Suprapubic skin (tissue), 4 donors: ENCODE data around the gene MIA. TPM values are rescaled to one million over a fixed set of nuclear protein-coding genes. Genes with fewer than 3 reads are reported as not detected.
A peak's percentile ranks its signal among the peaks of the same experiment; 100 is the strongest.

Source experiments
- DNase-seq, 2 donors: peaks; one replicate each; pipeline ENCODE4 v3.0.0-alpha.2; 2019; ENCODE audit warnings: low spot score in 2 of 2
- H3K27ac ChIP-seq: fragments of 200-600 bp; sonication (generic); one replicate; pipeline ENCODE4 v1.5.1; 2019
- H3K27me3 ChIP-seq: fragments of 200-600 bp; sonication (generic); one replicate; pipeline ENCODE4 v1.5.1; 2019
- H3K36me3 ChIP-seq: fragments of 200-600 bp; sonication (generic); one replicate; pipeline ENCODE4 v1.5.1; 2019
- H3K4me1 ChIP-seq: fragments of 200-600 bp; sonication (generic); one replicate; pipeline ENCODE4 v1.5.1; 2019
- H3K4me3 ChIP-seq: fragments of 200-600 bp; sonication (generic); one replicate; pipeline ENCODE4 v1.5.1; 2019; ENCODE audit warnings: mild to moderate bottlenecking
- H3K9me3 ChIP-seq: fragments of 200-600 bp; sonication (generic); one replicate; pipeline ENCODE4 v1.5.1; 2019
- EP300 ChIP-seq: sonication (generic); formaldehyde crosslinking; IDR thresholded peaks from one replicate; pipeline ENCODE4 v1.6.1; 2017; ENCODE audit warnings: antibody characterized with exemption
- POLR2A ChIP-seq, 2 donors: fragments of 450-650 bp; IDR thresholded peaks; one replicate each; pipeline ENCODE4 v1.6.1; 2017; ENCODE audit warnings: antibody characterized with exemption in 2 of 2, mild to moderate bottlenecking in 2 of 2, moderate library complexity in 2 of 2
- POLR2AphosphoS5 ChIP-seq, 3 donors: sonication (generic); formaldehyde crosslinking; IDR thresholded peaks; one replicate each; pipeline ENCODE4 v1.6.1; 2017; ENCODE audit warnings: antibody characterized with exemption in 3 of 3
- WGBS: methylation state at CpG from one replicate; pipeline ENCODE4 v1.1.5; 2018; 5-methylcytosine and 5-hydroxymethylcytosine counted together
- total RNA-seq, 4 donors: library from RNA; depleted of rRNA; stranded (reverse); fragments of >200 nt; gene quantifications; one replicate each; pipeline ENCODE4 v1.1.0, GENCODE V29; 2016
- TF ChIP-seq, protein P1 (sequence below), 2 donors: fragments of 200-600 bp in 1 of 2; fragments of 450-650 bp in 1 of 2; sonication (generic) in 1 of 2; IDR thresholded peaks; one replicate each; pipeline ENCODE4 v1.5.1; 2016 to 2019; ENCODE audit warnings: antibody characterized with exemption in 2 of 2, mild to moderate bottlenecking in 1 of 2, moderate library complexity in 1 of 2

MIA gene
- total RNA-seq, 4 donors from 2014 or later = 4.8 to 15.1 (median 9.9) TPM

DNA sequence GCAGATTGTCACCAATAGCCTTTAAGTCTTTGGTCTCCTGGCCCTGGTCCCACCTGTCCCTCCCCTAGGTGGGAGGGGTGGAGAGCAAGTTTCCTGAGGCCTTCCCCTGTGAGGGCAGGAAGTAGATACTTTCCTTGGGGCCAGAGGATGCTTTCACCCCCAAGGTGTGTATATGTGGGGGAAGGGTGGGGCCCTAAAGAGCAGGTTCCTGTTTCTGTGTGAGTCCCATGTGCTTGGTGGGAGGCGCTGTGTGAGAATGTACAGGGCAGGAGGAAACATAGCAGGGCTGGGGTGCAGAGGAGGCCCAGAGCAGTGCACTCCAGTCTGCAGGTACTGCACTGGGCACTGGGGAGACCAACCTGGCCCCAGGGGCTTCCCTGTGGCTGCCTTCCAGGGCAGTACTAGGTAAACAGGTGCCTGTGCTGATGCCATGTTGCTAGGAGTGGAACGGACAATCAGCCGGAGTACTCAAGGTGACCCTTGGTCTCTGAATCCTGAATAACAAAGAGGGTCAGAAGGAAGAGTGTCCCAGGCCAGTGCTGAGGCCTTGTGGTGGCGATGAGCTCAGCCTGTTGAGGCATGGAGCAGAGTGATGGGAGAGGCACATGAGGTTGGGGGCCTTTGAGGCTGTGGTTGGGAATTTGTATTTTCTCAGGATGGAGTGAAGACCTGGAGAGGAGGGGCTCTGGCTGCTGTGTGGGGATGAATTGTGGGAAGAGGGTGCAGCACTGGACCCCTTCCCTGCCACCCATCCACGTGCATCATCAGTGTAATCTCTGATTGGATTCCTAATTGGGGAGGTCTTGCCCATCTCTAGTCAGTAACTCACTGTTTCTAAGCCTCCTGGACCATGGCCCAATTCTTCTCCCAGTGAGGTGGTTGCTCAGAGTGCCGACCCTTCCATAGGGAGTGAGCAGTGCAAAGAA lies 28.8 kb downstream of the MIA start:
- H3K27ac ChIP-seq = peak overlapping the region; percentile 79
- no peak for TF ChIP-seq POLR2A (IDR thresholded peaks at IDR 0.05)
- no peak for TF ChIP-seq EP300
- TF ChIP-seq, protein P1, sequence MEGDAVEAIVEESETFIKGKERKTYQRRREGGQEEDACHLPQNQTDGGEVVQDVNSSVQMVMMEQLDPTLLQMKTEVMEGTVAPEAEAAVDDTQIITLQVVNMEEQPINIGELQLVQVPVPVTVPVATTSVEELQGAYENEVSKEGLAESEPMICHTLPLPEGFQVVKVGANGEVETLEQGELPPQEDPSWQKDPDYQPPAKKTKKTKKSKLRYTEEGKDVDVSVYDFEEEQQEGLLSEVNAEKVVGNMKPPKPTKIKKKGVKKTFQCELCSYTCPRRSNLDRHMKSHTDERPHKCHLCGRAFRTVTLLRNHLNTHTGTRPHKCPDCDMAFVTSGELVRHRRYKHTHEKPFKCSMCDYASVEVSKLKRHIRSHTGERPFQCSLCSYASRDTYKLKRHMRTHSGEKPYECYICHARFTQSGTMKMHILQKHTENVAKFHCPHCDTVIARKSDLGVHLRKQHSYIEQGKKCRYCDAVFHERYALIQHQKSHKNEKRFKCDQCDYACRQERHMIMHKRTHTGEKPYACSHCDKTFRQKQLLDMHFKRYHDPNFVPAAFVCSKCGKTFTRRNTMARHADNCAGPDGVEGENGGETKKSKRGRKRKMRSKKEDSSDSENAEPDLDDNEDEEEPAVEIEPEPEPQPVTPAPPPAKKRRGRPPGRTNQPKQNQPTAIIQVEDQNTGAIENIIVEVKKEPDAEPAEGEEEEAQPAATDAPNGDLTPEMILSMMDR (IDR thresholded peaks at IDR 0.05) = no peak
- TF ChIP-seq POLR2AphosphoS5 (IDR thresholded peaks at IDR 0.05) = no peak
- 61% methylated on average over 6 of the region's 6 CpGs for WGBS
- DNase-seq = no peak
- peaks cover 88% of the 10 kb centered on the region for H3K4me1 ChIP-seq
- peak overlapping the region; percentile 25 for H3K4me3 ChIP-seq
- no peaks in the 10 kb centered on the region for H3K9me3 ChIP-seq
- no peaks in the 10 kb centered on the region for H3K27me3 ChIP-seq
- peaks cover 27% of the 10 kb centered on the region for H3K36me3 ChIP-seq

DNA sequence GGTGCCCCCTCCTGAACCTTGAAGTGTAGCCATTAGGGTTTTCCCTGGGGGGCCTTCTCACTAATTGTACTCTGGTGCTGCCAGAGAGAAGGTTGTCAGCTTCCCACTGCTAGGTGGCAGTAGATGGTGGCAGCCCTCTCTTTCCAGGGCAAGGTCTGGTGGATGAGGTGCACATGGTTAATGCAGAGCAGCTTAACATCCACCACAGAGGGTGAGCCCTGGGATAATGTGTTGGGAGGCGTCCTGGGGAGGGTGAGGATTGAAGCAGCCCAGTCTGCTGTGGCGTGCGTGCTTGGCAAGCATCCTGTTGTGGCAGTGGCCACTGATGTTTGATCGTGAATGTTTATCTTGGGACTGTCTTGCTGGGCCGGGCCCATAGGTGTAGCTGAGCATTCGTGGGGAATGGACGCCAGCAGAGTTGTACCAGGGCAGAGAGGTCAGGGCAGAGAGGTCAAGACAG lies 29.5 kb downstream of the MIA start:
- H3K27me3 ChIP-seq = no peaks in the 10 kb centered on the region
- H3K4me1 ChIP-seq = peaks cover 95% of the 10 kb centered on the region
- TF ChIP-seq EP300 (no peak), POLR2AphosphoS5 (IDR thresholded peaks at IDR 0.05) (no peak), POLR2A (IDR thresholded peaks at IDR 0.05) (no peak)
- TF ChIP-seq, protein P1 (IDR thresholded peaks at IDR 0.05) = no peak
- WGBS = 65% methylated on average over 7 of the region's 7 CpGs
- peak overlapping the region; percentile 79 for H3K27ac ChIP-seq
- no peak for DNase-seq
- no peaks in the 10 kb centered on the region for H3K9me3 ChIP-seq
- peaks cover 30% of the 10 kb centered on the region for H3K36me3 ChIP-seq
- H3K4me3 ChIP-seq = no peak overlapping the region

DNA sequence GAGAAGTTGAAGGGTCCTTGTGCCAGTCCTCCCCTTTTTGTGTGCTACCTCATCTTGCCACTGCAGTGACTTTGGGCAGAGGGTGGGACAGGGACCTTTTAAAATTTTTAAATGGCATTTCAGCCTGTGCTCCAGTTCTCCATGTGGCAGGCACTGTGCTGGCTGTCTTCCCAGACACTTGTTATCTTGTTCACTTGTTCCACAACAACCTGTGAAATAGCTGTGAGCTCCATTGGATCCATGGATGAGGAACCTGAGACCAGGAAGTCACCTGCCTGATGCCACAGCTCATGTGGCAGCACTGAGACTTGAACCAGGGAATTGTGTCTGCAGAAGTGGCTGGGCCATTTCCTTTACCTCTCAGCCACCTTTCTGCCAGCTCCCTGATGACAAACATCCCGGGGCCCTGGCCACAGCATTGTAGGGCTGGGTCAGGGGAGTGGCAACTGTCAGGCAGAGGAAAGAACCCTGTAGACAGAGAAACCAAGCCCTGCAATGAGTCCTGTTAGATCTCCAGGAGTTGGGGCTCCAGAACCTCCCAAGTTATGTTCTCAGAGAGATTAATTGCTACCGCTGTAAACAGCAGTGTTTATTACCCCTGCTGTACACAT lies 30.0 kb downstream of the MIA start:
- Histone ChIP-seq H3K9me3 (no peaks in the 10 kb centered on the region), H3K36me3 (peaks cover 29% of the 10 kb centered on the region), H3K27ac (peak overlapping the region; percentile 79), H3K4me3 (no peak overlapping the region), H3K4me1 (peaks cover 95% of the 10 kb centered on the region), H3K27me3 (no peaks in the 10 kb centered on the region)
- 42% methylated on average over 2 of the region's 2 CpGs for WGBS
- no peak for TF ChIP-seq EP300
- no peak for TF ChIP-seq POLR2AphosphoS5 (IDR thresholded peaks at IDR 0.05)
- DNase-seq = no peak

DNA sequence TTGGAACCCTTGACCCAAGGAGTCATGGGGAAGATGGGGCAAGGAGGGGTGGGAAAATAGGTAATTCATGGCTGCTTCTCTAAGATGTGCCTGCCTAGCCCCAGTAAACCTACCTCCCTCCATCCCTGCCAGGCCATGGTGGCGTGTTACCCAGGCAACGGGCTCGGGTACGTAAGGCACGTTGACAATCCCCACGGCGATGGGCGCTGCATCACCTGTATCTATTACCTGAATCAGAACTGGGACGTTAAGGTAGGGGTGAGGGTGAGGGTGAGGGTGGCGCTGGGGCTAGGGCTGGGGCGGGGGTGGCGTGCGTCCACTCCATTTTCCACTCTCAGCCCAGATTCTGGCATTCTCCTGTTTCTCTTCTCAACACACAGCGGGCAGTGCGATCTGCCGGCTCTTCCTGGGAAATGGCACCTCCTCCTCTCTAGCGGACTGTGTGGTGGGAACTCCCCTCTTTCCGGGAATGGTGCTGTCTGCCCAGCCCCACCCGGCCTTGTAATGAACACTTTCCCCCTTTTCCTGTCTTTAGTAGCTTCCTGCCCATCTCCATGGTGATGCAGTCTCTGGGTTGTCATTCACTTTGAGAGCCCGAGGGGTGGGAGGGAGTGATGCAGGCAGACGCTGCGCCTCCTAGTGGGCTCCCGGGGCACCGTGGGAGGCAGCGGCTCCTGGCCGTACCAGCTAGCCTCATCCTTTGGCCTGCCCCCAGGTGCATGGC lies 31.3 kb downstream of the MIA start:
- no peaks in the 10 kb centered on the region for H3K27me3 ChIP-seq
- WGBS = 13% methylated on average over 16 of the region's 26 CpGs
- peaks cover 22% of the 10 kb centered on the region for H3K36me3 ChIP-seq
- H3K27ac ChIP-seq = peak overlapping the region; percentile 79
- TF ChIP-seq, protein P1 (IDR thresholded peaks at IDR 0.05) = peak; percentile 80 to 96
- TF ChIP-seq POLR2AphosphoS5 (IDR thresholded peaks at IDR 0.05) (peak; percentile 3 to 85 (median 62)), EP300 (no peak)
- DNase-seq = peak; percentile 92 to 93
- no peaks in the 10 kb centered on the region for H3K9me3 ChIP-seq
- peaks cover 90% of the 10 kb centered on the region for H3K4me1 ChIP-seq
- H3K4me3 ChIP-seq = peak overlapping the region; percentile 22

DNA sequence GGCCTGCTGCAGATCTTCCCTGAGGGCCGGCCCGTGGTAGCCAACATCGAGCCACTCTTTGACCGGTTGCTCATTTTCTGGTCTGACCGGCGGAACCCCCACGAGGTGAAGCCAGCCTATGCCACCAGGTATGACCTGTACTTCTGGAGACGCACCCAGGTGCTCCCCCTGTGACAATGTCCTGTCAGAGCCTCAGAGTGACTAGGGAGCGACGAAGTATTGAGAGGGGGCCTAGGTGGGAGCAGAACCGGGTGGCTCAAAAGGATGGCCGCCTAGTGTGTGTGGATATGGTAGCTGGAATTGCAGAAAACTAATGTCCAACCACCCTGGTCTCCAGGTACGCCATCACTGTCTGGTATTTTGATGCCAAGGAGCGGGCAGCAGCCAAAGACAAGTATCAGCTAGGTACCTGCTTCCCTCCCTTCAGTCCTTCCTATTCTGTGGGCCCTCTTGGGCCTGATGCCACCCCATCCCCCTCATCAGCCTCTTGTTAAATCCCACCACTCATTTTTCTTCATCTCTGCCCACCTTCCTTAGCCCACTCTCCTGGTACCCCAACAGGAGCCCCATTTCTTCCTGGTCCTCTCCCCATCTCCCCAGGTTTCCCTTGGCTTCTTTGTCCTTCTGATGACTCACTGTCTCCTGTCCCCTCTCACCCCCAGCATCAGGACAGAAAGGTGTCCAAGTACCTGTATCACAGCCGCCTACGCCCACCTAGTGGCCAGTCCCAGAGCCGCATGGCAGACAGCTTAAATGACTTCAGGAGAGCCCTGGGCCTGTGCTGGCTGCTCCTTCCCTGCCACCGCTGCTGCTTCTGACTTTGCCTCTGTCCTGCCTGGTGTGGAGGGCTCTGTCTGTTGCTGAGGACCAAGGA lies 32.1 kb downstream of the MIA start:
- TF ChIP-seq POLR2A (IDR thresholded peaks at IDR 0.05) (no peak), POLR2AphosphoS5 (IDR thresholded peaks at IDR 0.05) (no peak), EP300 (no peak)
- TF ChIP-seq, protein P1 (IDR thresholded peaks at IDR 0.05) = no peak
- WGBS = 71% methylated on average over 8 of the region's 18 CpGs
- no peak for DNase-seq
- Histone ChIP-seq H3K27me3 (no peaks in the 10 kb centered on the region), H3K36me3 (peaks cover 22% of the 10 kb centered on the region), H3K4me3 (no peak overlapping the region), H3K9me3 (no peaks in the 10 kb centered on the region), H3K4me1 (peaks cover 90% of the 10 kb centered on the region), H3K27ac (no peak overlapping the region)
